Prostate gland (tissue), 2 donors: Measurements from ENCODE around the gene FAM98B. TPM values are rescaled to one million over a fixed set of nuclear protein-coding genes. Genes with fewer than 3 reads are reported as not detected.

Experiments
- DNase-seq: peaks from one replicate; pipeline ENCODE4 v3.0.0-alpha.2; 2019; ENCODE audit warnings: low spot score
- H3K27ac ChIP-seq, 2 donors: fragments of 200-600 bp; sonication (generic); 2 replicates each; pipeline ENCODE4 v1.5.1; 2017 to 2019
- H3K27me3 ChIP-seq: fragments of 200-600 bp; sonication (generic); replicated peaks from 2 replicates; pipeline ENCODE4 v1.5.1; 2019; ENCODE audit not compliant: insufficient read depth
- H3K36me3 ChIP-seq, 2 donors: fragments of 200-600 bp; sonication (generic); 1 replicate in 1 of 2; 2 replicates in 1 of 2; pipeline versions ENCODE4 v1.5.1 to v1.8.1; 2017 to 2019
- H3K4me1 ChIP-seq: fragments of 200-600 bp; sonication (generic); replicated peaks from 2 replicates; pipeline ENCODE4 v1.5.1; 2019
- H3K4me3 ChIP-seq, 2 donors: fragments of 200-600 bp; sonication (generic); 2 replicates each; pipeline ENCODE4 v1.5.1; 2017 to 2019
- H3K9me3 ChIP-seq: fragments of 200-600 bp; sonication (generic); 2 replicates; pipeline ENCODE4 v1.5.1; 2017
- CTCF ChIP-seq, 4 experiments: fragments of 200-600 bp in 2 of 4; fragments of 450-650 bp in 2 of 4; sonication (generic) in 2 of 4; IDR thresholded peaks; 1 replicate in 3 of 4; 2 replicates in 1 of 4; pipeline ENCODE4 v1.5.1; 2016 to 2019; ENCODE audit warnings: antibody characterized with exemption in 4 of 4, mild to moderate bottlenecking in 2 of 4, moderate library complexity in 2 of 4
- POLR2A ChIP-seq: fragments of 450-650 bp; IDR thresholded peaks from one replicate; pipeline ENCODE4 v1.6.1; 2016; ENCODE audit warnings: antibody characterized with exemption, mild to moderate bottlenecking
- POLR2AphosphoS5 ChIP-seq: sonication (generic); formaldehyde crosslinking; IDR thresholded peaks from one replicate; pipeline ENCODE4 v1.6.1; 2017; ENCODE audit warnings: antibody characterized with exemption
- WGBS: methylation state at CpG from one replicate; pipeline ENCODE4 v1.1.5; 2018; 5-methylcytosine and 5-hydroxymethylcytosine counted together
- intact Hi-C: fragments of 100-400 bp; cut with DNase I; formaldehyde crosslinking; loops from one replicate; pipeline ENCODE4 v1.14.2; 2022
- total RNA-seq, 2 donors: library from RNA; depleted of rRNA; stranded (reverse); fragments of >200 nt; gene quantifications; one replicate each; pipeline ENCODE4 v1.1.0, GENCODE V29; 2016

FAM98B gene
- total RNA-seq, 2 donors from 2014 or later: 9.8 to 27.0 TPM

GRCh38 chr15:38441130-38441519, 12.8 kb upstream of the FAM98B start:
- Histone ChIP-seq H3K27ac (no peak overlapping the region), H3K27me3 (no peaks in the 10 kb centered on the region), H3K9me3 (no peaks in the 10 kb centered on the region), H3K4me3 (no peak overlapping the region), H3K36me3 (no peaks in the 10 kb centered on the region), H3K4me1 (no peaks in the 10 kb centered on the region)
- intact Hi-C loops: loop anchor here (5.0 kb wide), 1 partner anchor 241 kb away; no protein-coding TSS in a partner anchor
- no peak for DNase-seq
- WGBS: 97% methylated on average over 3 of the region's 3 CpGs
- TF ChIP-seq CTCF (IDR thresholded peaks at IDR 0.05) (no peak), POLR2A (no peak), POLR2AphosphoS5 (no peak)

GRCh38 chr15:38454696-38455090, 766 bp downstream of the FAM98B start:
- no peaks in the 10 kb centered on the region for H3K27me3 ChIP-seq
- TF ChIP-seq POLR2A (no peak), POLR2AphosphoS5 (no peak), CTCF (IDR thresholded peaks at IDR 0.05) (no peak)
- WGBS: 0% methylated on average over 12 of the region's 12 CpGs
- H3K4me3 ChIP-seq: peak overlapping the region; percentile 71 to 73
- no peaks in the 10 kb centered on the region for H3K9me3 ChIP-seq
- peak overlapping the region; percentile 92 to 93 for H3K27ac ChIP-seq
- no peak for DNase-seq
- H3K4me1 ChIP-seq: peaks cover 2% of the 10 kb centered on the region
- no peaks in the 10 kb centered on the region for H3K36me3 ChIP-seq
- intact Hi-C loops: no loop called here

GRCh38 chr15:38455092-38455491, 1.2 kb downstream of the FAM98B start:
- intact Hi-C loops: no loop called here
- no peak for DNase-seq
- WGBS: 7% methylated on average over 4 of the region's 4 CpGs
- no peaks in the 10 kb centered on the region for H3K9me3 ChIP-seq
- no peaks in the 10 kb centered on the region for H3K36me3 ChIP-seq
- TF ChIP-seq CTCF (IDR thresholded peaks at IDR 0.05) (no peak), POLR2A (no peak), POLR2AphosphoS5 (no peak)
- H3K4me1 ChIP-seq: peaks cover 2% of the 10 kb centered on the region
- H3K27ac ChIP-seq: peak overlapping the region; percentile 92 to 93
- H3K27me3 ChIP-seq: no peaks in the 10 kb centered on the region
- peak overlapping the region; percentile 71 to 73 for H3K4me3 ChIP-seq

- no peaks in the 10 kb centered on the region for H3K27me3 ChIP-seq
- no peaks in the 10 kb centered on the region for H3K9me3 ChIP-seq
- 98% methylated on average over 5 of the region's 5 CpGs for WGBS
- no peak for DNase-seq
- H3K4me3 ChIP-seq: no peak overlapping the region
- H3K36me3 ChIP-seq: no peaks in the 10 kb centered on the region
- intact Hi-C loops: no loop called here
- H3K4me1 ChIP-seq: peaks cover 2% of the 10 kb centered on the region
- no peak overlapping the region for H3K27ac ChIP-seq
- TF ChIP-seq POLR2AphosphoS5: no peak
- TF ChIP-seq CTCF (IDR thresholded peaks at IDR 0.05): no peak
- no peak for TF ChIP-seq POLR2A
Observed at GRCh38 chr15:38458646-38459045, 4.7 kb downstream of the FAM98B start.

- H3K27ac ChIP-seq: no peak overlapping the region
- no peak for TF ChIP-seq POLR2AphosphoS5
- no peak for TF ChIP-seq CTCF (IDR thresholded peaks at IDR 0.05)
- TF ChIP-seq POLR2A: no peak
- DNase-seq: no peak
- no peaks in the 10 kb centered on the region for H3K9me3 ChIP-seq
- peaks cover 2% of the 10 kb centered on the region for H3K4me1 ChIP-seq
- 87% methylated on average over 6 of the region's 6 CpGs for WGBS
- no peaks in the 10 kb centered on the region for H3K36me3 ChIP-seq
- intact Hi-C loops: no loop called here
- no peaks in the 10 kb centered on the region for H3K27me3 ChIP-seq
- no peak overlapping the region for H3K4me3 ChIP-seq
Observed at GRCh38 chr15:38459480-38459879, 5.6 kb downstream of the FAM98B start.
